OCI-M2 (cell line): Measurements from ENCODE around the gene GDNF.

Experiments
- DNase-seq: peaks from one replicate; lab custom pipeline; 2025; ENCODE audit not compliant: unreplicated experiment; lab: John Stamatoyannopoulos, UW

Gene GDNF

DNA sequence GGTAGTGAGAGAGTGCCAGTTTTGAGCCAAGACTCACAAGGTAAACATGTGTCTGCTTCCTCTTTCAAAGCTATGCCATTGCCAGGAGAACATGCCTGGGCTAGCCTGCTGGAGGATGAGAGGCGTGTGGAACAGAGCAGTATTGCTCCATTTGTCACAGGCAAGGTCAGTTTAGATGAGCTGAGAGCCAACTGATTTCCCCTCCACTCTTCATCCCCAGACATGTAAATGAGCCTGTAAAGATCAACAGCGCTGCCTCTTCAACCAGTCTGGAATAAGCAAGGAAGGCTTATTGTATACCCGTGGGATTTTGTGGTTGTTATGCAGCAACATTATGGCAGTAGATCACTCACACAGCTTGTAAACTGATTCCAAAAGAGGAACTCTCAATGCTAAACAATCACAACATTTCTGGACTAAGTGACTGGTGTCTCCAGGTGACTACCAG, 8.2 kb upstream of the GDNF start:
- DNase-seq: no peak

DNA sequence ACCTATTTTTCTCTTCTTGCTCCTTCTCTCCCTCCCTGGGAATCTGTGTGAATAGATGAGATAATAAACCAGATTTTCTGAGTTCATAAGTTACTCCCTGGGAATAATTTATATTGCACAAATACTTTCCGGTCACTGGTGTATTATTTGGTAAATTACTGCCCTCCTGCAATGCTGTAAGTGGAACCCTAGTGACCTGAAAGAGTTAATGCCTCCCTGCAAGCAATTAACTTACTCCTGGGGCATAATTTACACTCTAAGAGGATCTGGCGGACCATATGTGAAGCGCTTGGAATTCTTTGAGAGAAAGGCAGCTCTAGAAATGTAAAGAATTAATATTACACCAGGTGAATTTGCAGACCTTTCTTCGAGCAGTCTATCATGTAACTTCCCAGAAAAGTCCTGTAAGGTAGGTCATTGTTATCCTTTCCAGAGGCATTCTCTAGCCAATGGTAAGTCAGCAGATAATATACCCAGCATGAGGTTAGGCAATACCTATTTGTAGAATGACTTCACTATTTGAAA, 7.0 kb upstream of the GDNF start:
- DNase-seq: no peak

DNA sequence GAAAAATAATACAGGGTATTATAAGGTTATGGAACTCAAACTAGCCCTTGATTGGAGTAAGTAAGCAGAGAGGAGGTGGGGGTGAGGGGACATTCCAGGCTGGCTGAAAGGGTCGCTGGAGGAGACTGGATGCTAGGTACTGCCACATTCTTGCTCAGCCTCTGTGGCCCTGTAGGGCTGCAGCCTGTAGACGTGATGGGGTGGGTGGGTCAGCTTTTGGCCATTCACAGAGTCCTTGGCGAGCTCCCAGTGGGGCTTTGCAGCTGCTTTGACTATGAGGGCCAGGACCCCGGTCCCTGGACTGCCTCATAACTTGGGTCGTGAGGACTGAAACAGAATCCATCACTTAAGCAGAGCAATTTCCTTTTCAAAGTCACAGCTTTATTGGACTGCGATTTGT, 4.2 kb upstream of the GDNF start:
- no peak for DNase-seq

DNA sequence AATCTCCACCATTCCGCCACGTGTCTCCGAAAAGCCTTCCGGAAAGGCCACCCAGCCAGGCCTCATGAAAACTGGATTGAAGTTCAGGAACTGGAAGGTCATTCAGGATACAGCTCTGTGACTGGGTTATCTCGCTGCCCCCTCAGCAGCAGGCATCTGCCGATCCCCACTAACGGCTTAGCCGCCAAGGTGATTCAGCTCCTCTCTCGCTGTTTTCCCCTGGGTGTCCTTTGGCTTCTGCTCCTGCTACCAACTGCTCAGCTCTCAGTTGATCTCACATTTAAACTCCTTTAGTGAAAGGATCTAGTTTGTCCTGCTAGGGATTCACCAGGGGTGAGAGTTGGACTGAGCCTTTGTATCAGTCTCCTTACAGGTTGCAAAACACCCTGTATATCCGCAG, 2.2 kb upstream of the GDNF start:
- DNase-seq: no peak

DNA sequence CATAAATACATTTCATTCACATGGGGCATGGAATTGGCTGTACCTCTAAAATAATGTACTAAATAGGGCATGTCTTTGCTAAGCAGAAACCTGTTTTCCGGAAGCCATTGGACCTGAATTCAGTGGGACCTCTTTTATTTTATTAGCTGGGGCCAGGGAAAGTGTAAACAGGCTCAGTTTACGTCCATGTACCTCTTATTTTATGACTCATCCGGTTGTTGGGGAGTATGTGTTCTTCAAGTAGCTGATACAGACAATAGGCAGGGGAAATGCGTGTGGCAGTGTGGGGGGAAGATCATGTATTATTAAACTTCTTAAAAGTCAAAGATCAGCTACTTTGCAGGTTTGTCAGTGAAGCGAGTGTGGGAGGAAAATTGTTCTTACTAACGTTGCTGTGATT, 1.4 kb upstream of the GDNF start:
- DNase-seq: no peak

DNA sequence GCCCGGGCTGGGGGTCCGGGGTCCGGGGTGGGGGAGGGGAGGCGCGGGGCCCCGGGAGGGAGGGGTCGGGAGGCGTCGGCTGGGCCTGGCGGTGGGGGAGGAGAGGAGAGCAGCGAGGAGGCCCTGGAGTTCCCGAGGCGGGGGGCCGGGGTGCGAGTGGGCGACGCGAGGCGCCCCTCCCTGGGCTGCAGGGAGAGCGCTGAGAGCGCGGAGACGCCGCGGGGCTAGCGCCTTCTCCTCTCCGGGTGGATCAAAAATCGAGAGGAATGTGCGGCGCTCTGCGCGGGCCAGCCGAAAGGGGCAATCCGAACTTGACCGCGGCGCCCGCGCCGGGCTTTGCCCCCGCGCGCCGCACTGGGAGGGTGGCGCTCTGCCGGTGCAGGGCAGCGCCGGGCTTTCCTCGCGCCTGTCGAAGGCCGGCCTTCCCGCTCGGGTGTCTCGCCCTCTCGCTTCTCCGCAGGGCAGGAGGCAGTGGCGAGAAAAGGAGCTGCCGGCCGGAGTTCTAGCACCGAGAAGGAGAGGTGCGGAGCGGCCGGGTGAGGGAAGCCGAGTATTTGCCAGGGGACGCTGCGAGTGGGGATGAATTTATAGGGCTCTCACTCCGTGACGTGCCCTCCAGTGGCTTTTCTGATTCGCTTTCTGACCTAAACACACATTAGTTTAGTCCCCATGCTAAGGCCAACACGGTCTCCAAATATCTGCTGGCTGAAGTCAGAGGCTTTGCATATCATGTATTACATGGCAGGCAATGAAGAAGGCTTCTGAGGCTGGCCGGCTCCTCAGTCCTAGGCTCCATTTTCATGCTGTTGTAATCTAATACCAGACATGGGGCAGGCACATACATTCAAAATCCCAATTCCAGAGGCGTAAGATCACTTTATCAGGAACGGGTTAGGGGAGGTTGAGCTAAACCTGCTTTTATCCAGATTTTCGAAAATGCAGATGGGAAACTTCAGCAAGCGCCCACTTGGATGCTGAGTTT, 503 bp upstream of the GDNF start:
- DNase-seq: no peak

DNA sequence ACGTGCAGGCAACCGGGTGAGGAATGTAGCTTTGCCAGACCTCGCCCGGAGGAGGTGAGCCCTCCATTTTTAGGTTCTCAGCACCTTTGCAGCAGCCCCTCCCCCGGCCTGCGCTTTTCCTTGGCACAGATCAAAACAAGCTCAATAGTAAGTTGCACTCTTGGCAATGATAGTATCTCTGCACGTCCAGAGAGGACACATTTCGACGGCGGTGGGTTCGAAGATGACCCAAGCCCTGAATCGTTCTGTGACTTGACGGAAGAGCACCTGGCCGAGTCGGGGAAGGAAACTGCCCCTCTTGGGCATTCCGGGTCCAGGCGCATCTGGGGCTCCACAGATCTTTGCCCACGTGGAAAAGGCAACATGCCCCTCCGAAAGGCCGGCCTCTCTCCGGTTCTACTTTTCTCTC, 904 bp downstream of the GDNF start:
- no peak for DNase-seq

DNA sequence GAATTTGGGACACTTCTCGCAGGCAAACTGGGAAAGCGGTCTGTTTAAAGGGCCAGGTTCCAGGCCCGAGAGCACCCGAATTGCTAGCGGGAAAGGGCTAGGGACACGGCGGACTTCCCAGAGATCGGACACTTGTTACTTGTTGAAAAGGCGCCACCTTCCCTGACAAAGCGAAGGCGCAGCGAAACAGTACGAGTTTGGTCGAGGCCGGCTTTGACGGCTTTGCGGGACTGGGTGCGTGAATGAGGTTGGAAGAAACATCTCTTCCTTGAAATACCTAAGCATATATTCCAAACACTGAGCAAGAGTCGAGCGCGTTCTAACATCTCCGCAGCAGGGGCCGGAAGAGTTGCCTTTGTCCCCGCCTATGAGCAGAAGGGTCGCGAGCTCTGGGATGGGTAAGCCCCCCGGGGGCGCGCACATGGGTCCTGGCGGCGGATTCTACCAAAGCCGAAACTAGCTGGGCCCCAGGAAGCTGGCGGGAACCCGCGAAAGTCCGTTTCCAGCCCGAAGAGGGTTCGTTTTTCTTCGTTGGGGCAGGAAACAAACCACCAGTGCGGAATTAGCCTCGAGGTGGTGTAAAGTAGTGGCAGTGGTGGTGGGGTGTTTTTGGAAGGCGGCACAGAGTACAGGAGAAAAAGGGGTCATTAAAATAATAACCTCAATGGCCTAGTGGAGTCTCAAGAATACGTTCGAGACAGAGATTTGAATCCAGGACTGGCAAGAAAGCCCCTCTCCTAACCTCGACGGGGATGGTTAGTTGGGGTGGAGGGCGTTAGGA, 1.5 kb downstream of the GDNF start:
- no peak for DNase-seq

DNA sequence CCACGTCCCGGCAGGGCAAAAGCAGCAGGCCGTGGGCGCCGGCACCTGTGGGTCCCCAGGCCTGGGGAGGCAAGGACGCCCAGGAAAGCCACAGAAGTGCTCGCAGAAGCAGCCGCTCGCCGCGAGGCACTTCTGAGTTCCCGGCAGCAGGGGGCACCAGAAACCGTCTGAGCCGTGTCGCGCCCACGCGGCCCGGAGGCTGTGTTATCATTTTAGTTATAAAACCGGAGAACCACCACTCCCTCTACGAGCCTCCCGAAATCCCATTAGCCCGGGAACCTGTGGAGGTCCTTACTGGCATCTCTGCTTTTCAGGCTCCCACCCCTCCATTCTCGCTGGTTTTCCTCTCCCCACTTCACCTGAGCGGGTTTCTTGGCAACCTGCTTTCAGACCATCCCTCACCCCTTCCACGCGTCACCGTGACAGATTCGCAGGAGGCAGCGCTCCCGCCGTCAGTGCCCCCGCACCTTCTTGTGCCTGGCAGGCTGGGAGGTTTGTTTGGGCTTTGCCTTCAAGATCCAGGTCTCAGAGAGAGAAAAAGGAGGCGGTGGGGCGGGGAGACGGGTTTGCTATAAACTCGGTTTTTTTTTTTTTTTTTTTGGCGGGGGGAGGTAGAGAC, 2.3 kb downstream of the GDNF start:
- DNase-seq: peak; percentile 12

DNA sequence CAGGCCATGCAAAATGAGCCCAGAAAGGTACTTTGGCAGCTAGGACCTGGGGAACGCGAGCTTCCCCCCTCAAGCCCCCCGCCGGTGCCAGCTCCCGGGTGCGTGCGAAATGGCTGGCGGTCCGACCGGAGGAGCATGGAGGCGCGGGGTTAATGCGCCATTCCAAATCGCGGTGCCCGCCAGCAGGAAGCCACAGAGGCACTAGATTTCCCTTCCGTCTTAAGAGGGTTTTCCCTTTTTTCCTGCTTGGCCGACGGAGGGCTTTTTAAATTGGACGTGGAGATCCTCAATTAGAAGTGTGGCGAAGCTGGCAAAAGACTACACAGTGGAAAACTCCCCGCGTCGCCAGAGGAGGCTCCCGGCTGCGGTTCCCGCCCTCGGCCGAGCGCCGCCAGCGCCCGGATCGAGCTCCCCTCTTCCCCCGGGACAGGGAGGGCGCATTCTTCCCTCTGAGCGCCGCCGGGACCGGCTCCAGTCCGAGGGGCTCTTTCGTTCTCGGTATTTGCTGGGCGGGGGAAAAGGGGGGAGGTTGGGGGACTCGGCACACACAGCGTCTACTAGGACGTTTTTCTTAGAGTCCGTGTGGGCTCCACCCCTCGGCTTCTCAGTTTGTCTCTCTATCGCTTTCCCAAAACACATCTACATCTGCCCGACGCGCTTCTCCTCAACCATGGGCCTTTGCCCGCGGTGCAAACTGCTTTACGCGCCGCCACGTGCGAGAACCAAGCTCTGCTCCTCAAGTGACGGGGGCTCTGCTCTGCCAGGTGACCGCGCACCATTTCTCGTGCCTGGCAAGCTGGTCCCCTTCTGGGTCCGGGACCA, 3.0 kb downstream of the GDNF start:
- DNase-seq: no peak

DNA sequence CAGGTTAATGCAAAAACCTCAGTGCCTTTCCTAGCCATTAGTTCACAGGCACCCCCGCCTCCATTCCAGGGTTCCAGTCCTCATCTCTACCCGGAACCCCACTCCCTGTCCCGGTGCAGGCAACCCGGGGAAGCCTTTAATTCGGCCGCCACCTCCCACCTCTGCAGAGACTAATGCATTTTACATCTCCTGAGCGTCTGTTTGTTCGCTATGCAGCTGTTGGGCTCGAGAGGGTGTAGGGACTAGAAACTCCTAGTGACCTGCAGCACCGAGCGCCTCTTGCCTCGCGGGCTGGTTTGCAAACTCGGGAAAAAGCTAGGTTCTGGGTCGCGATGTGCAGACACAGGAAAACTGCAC, 3.6 kb downstream of the GDNF start:
- DNase-seq: no peak

DNA sequence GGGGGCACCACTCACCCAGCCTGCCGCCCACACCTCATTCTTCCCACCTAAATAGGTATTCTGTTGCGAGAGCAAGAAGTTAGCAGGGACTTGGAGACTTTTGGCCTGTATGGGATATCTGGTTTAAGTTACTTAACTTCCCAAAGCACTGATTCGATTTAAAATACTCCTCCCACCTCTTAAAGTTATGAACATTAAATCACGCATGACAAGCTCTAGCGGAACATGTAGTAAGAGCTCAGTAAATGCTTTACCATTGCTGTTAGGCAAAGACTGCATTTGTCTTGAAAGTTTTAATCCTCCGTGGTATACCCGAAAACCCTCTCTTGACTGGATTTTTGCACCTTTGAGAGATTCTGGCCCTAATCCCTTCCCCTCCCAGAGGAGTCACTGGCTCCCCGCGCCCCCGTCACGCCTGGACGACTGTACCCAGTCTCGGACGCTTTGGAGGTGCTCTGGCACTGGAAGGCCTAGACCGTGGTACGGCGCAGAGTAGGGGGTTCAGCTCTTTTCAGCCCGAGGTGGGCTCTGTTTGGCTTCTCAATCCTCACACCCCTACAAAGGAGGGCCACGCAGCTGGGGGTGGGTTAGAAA, 4.4 kb downstream of the GDNF start:
- DNase-seq: no peak

DNA sequence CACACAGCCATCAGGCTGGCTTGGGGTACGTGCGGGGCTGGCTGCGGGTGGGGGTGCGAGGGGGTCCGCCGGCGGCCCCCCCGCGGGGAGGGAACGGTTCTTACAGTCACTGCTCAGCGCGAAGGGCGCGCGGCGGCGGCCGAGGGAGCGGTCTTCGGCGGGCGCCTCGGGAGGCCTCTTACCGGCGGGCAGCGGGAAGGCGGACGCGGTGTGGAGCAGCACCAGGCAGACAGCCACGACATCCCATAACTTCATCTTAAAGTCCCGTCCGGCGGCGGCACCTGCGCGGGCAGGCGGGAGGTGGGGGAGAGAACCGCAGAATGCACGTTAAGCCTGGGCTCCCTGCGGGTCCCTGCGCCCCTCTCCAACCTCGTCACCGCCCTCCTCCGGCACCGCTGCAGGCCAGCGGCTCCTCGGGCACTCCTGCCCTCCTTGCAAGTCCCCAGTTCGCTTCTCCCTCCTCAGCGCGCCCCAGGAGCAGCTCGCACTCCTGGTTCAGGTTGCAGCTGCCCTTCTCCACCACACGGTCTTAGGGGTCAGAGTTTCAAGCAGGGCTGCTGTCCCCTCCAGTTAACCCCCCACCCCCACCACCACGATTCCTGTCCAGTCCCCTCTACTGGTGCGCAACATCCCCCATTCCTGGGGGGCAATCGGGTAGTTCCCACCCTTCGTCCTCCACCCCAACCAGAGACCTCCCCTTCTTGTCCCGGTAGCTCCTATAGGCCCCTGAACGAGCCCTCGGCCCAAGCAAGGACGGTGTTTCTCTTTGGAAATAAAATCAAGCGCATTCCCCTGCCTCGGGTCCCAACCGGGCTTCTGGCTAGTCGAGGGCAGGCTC, 5.1 kb downstream of the GDNF start:
- DNase-seq: no peak

DNA sequence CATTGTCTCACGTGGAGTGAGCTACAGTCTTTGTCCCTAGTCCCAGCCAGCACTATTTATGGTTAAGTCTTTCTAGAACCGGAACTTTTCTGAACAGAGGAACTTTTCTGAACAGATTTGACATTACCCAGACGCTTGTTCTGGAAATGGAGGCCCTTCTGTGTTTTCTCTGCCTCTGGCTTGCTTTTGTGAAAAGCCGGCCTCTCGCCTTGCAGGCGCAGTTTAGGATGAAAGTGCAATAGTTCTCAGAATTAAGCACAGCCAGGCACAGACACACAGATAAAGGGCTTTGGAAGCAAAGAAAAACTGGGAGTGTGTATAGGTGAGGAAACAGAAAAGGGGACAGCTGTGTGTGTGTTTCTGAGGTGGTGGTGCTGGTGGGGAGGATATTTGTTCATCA, 5.9 kb downstream of the GDNF start:
- no peak for DNase-seq

DNA sequence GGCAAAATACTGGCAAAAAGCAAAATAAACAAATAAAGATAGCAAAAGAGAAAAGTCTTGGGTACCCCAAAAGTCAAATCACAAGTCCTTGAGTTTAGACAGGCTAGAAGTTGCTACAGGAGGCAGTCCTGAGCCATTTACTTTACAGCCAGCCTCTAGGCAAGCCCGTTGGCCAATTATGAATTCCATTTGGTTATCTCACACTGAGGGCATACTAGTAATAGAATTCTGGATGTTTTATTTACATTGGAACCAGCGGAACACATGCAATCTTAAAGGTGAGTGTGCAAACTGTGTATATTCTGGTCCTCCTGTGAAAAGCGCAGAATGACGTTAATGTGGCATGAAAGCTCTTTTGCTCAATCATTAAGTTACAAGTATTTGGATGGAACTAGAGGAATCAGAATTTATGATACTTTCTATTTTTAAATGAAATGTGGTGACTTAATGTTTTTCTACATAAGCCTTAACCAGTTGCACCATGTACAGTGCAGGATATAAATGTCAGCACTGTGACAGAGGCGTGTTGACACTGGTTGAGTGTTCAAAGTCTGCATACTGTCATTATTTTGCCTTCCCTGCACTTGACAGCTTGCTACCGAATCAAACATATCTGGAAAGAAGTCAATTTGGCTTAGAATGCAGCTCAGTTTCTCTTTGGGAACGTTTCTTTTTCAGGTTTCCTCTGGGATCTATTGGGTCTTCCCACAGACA, 7.9 kb downstream of the GDNF start:
- no peak for DNase-seq

DNA sequence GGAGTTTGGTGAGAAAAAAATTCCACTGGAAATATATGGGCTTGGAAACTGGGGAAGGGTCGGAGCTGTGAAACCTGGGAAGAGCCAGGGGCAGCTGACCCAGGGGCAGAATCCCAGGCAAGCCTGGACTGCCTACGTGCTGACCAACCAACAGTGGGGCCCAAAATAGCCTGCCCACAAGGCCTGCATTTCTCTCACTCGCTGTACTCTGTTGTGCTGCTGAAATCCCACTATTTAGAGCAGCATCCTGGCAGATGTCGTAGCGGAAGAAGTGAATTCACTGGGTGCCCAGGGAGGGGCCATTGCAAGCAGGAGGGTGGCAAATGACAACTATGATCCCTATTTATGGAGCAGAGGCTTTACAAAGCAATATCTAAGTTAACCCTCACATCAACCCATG, 9.5 kb downstream of the GDNF start:
- no peak for DNase-seq

DNA sequence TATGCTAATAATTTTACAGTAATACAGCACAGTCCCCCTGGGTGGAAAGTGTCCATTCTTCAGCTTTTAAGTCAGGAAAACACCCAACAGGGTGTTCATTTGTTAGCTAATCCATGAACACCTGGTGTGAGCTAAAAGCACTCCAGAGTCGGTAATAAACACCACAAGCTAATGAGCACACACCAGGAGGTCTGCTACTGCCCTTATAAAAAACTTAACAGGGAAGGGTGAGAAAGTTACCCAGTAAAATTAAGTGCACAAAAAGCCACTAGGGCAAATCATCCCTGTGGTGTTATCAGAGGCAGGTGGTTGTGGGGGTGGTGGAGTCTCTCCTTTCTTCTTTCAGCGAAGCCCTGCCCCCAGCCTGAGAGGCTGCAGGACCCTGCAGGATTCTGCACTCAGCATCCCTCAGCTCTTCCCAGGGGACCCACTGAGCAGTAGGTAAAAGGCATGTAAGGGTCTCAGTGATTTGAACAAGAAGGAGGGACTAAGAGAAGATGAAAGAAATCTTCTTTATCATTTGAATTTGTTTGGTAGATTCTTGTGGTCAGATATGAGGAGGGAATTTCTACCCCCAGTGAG, 14.4 kb downstream of the GDNF start:
- no peak for DNase-seq

DNA sequence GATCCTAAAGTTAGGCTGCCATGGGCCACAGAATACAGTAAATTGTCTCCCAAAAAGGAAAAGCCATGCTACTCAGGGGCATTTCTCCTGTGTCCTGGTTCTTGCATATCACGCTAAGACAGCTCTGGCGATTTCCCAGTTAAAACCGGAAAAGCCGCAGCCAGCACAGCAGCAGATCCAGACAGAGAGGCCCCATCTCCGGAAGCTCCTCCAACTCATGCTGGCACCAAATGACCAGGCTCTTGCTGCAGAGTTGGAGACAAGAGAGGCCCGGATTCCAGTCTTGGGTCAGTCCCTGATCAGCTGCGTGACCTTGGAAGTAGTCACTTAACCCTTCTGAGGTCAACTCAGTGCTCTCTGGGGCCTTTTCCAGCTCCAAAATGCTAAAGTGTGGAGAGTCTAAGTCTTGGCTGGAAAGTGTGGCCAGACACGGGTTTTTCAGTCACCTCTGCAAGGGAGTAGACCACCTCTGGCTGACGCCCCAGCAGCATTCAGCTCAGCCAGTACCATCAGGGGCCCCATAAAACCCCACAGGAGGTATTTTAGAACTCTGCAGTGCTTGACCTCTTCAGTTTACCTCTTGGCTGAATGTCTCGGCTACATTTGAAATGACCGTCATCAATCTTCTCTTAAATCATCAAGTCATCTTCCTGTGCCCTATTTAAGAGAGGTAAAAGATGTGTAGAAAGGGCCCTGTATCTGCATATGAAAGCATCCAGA, 16.2 kb downstream of the GDNF start:
- no peak for DNase-seq
